ACC112 (cell line): ENCODE results near the gene CHST8.

Source experiments
- H2AFZ ChIP-seq: fragments of 200-600 bp; sonication (generic); one replicate; pipeline ENCODE4 v1.6.0; 2017; ENCODE audit warnings: antibody characterized with exemption, low read length; ENCODE audit not compliant: unreplicated experiment
- H3K27ac ChIP-seq: fragments of 200-600 bp; sonication (generic); 2 replicates; pipeline ENCODE4 v1.5.1; 2014; ENCODE audit warnings: low read depth, mild to moderate bottlenecking, antibody characterized with exemption, low read length, moderate library complexity
- H3K27me3 ChIP-seq: fragments of 200-600 bp; sonication (generic); 2 replicates; pipeline ENCODE4 v1.6.1; 2014; ENCODE audit warnings: mild to moderate bottlenecking, antibody characterized with exemption, low read length, moderate library complexity, mixed read lengths; ENCODE audit not compliant: insufficient read depth
- H3K36me3 ChIP-seq: fragments of 200-600 bp; sonication (generic); 2 replicates; pipeline ENCODE4 v1.6.1; 2016; ENCODE audit warnings: mild to moderate bottlenecking, antibody characterized with exemption, low read length, moderate library complexity, mixed read lengths; ENCODE audit not compliant: insufficient read depth
- H3K4me1 ChIP-seq: fragments of 200-600 bp; sonication (generic); one replicate; pipeline ENCODE4 v1.6.1; 2016; ENCODE audit warnings: low read length, mixed read lengths; ENCODE audit not compliant: insufficient read depth, unreplicated experiment, control insufficient read depth
- H3K4me3 ChIP-seq: fragments of 200-600 bp; sonication (generic); 2 replicates; pipeline ENCODE4 v1.5.1; 2014; ENCODE audit warnings: mild to moderate bottlenecking, low read depth, low read length
- H3K79me2 ChIP-seq: fragments of 200-600 bp; sonication (generic); one replicate; pipeline ENCODE4 v1.6.0; 2016; ENCODE audit warnings: low read length; ENCODE audit not compliant: control insufficient read depth, unreplicated experiment, insufficient read depth

Gene CHST8

DNA sequence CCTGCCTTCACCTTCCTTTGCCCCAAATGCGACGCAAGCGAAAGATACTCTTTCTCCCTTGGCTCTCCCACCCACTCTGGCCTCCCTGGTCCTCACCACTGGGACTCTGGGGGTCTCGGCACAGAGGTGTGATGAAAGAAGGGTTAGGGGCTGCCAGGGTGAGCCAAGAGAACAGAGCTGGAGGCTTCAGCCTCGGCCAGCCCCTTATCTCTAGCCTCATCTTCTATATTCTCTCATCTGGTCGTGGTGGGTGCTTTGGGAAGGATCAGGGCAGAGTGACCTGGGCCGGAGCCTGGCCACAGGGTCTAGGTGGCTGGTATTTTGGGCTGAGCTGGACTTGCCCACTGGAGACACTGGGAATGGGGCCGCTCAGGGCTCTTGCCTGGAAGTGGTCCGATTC lies 103.8 kb downstream of the CHST8 start:
- H3K4me1 ChIP-seq, result no peaks in the 10 kb centered on the region

GRCh38 chr19:33726756-33727155 lies 105.0 kb downstream of the CHST8 start:
- H3K4me1 ChIP-seq, result no peaks in the 10 kb centered on the region

More for the DNA sequence above, 103.8 kb downstream of the CHST8 start:
- H3K79me2 ChIP-seq, result no peaks in the 10 kb centered on the region
- no peaks in the 10 kb centered on the region for H3K36me3 ChIP-seq
- H2AFZ ChIP-seq, result no peak overlapping the region
- peaks cover 38% of the 10 kb centered on the region for H3K27me3 ChIP-seq
- H3K4me3 ChIP-seq, result no peak overlapping the region
- H3K27ac ChIP-seq, result no peak overlapping the region

DNA sequence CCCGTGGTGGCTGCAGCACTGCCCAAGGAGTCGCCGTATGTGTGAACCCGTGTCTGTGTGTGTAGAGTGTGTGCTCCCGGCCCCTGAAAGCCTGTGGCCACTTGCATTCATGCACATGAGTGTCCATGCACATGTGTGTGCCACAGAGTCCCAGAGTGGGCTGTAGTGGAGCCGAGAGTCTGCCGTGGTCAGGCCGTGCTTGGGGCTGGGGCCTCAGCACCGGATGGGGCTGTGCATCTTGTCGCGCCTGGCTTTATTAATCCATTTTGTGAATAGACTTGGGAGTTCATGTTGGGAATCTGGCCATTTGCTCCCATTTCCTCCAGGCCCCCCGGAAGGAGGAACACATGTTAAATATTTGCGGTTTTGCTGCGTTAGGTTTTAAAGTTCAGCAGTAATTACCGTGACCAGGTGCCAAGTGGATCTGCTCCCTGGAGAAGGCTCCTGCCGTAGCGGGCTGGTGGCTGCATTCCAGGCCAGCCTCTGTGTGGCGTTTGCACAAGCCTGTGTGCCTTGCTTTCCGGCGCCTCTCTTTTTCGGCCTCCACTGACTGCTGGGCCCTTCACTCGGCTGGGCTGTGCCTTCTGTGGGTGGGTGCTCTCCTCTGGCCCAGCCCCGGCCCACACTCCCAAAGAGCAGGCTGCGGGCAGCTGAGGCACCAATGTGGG lies 105.7 kb downstream of the CHST8 start:
- Histone ChIP-seq H3K4me1 (no peaks in the 10 kb centered on the region), H3K27ac (no peak overlapping the region), H3K79me2 (no peaks in the 10 kb centered on the region), H3K4me3 (no peak overlapping the region), H3K36me3 (no peaks in the 10 kb centered on the region), H3K27me3 (peaks cover 43% of the 10 kb centered on the region), H2AFZ (no peak overlapping the region)

More at GRCh38 chr19:33726756-33727155, 105.0 kb downstream of the CHST8 start:
- H3K27me3 ChIP-seq, result peaks cover 42% of the 10 kb centered on the region
- no peak overlapping the region for H2AFZ ChIP-seq
- H3K27ac ChIP-seq, result no peak overlapping the region
- H3K4me3 ChIP-seq, result no peak overlapping the region
- H3K36me3 ChIP-seq, result no peaks in the 10 kb centered on the region
- H3K79me2 ChIP-seq, result no peaks in the 10 kb centered on the region

DNA sequence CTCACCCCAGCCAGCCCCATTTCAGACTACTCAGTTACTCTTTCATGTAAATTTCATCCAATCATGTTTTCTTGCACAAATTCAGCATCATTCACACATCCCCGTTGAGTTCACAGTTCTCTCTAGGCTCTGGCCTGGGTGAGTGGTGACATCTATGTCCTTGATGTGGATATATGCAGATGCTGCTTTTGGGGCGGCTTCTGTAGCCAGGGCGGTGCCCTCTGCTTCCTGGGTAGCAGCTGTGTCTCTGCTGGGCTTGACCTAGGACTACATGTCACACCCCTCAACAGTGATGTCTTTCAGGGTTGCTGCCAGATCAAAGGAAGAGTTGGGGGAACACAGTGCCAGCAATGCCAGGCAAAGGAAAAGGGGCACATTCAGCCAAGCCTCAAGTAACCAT lies 106.4 kb downstream of the CHST8 start:
- Histone ChIP-seq H2AFZ (no peak overlapping the region), H3K27me3 (peaks cover 48% of the 10 kb centered on the region), H3K4me1 (no peaks in the 10 kb centered on the region), H3K27ac (no peak overlapping the region), H3K79me2 (no peaks in the 10 kb centered on the region), H3K36me3 (no peaks in the 10 kb centered on the region), H3K4me3 (no peak overlapping the region)

GRCh38 chr19:33730858-33731607 lies 109.3 kb downstream of the CHST8 start:
- Histone ChIP-seq H3K36me3 (no peaks in the 10 kb centered on the region), H3K4me3 (no peak overlapping the region), H2AFZ (no peak overlapping the region), H3K4me1 (no peaks in the 10 kb centered on the region), H3K27ac (no peak overlapping the region), H3K27me3 (peaks cover 48% of the 10 kb centered on the region), H3K79me2 (no peaks in the 10 kb centered on the region)

- H3K27me3 ChIP-seq, result peaks cover 57% of the 10 kb centered on the region
Observed at GRCh38 chr19:33731881-33732280, 110.1 kb downstream of the CHST8 start.

DNA sequence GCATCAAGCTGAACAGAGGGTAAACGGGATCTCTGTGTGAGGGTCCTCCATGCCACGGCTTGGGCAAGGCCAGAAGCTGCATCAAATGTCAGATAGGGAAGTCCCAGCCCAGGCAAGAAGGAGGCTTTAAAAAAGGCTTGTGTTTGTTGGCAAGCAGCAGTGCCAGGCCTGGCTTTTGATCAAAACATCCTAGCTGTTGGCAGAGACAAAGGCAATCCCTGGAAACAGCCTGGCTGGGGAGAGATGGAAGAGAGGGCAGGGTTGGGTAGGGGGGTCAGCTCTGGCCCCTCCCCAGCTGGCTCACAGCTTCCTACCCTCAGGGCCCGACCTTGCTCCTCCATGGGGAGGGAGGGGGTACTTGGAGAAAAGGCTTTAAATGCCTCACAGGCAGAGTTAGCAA lies 113.2 kb downstream of the CHST8 start:
- Histone ChIP-seq H3K4me3 (no peak overlapping the region), H3K4me1 (no peaks in the 10 kb centered on the region), H2AFZ (no peak overlapping the region), H3K27ac (no peak overlapping the region), H3K27me3 (peaks cover 53% of the 10 kb centered on the region), H3K79me2 (no peaks in the 10 kb centered on the region), H3K36me3 (no peaks in the 10 kb centered on the region)

More at GRCh38 chr19:33731881-33732280, 110.1 kb downstream of the CHST8 start:
- H3K27ac ChIP-seq, result no peak overlapping the region
- H3K4me1 ChIP-seq, result no peaks in the 10 kb centered on the region
- H2AFZ ChIP-seq, result no peak overlapping the region
- H3K36me3 ChIP-seq, result no peaks in the 10 kb centered on the region
- no peaks in the 10 kb centered on the region for H3K79me2 ChIP-seq
- no peak overlapping the region for H3K4me3 ChIP-seq

GRCh38 chr19:33736158-33736557 lies 114.4 kb downstream of the CHST8 start:
- Histone ChIP-seq H3K4me1 (no peaks in the 10 kb centered on the region), H3K27me3 (peaks cover 55% of the 10 kb centered on the region)

GRCh38 chr19:33736787-33737186 lies 115.0 kb downstream of the CHST8 start:
- H3K27ac ChIP-seq, result no peak overlapping the region
- H2AFZ ChIP-seq, result no peak overlapping the region
- no peak overlapping the region for H3K4me3 ChIP-seq
- no peaks in the 10 kb centered on the region for H3K79me2 ChIP-seq
- no peaks in the 10 kb centered on the region for H3K4me1 ChIP-seq
- H3K36me3 ChIP-seq, result no peaks in the 10 kb centered on the region
- H3K27me3 ChIP-seq, result peaks cover 51% of the 10 kb centered on the region

More at GRCh38 chr19:33736158-33736557, 114.4 kb downstream of the CHST8 start:
- H3K4me3 ChIP-seq, result no peak overlapping the region
- H2AFZ ChIP-seq, result no peak overlapping the region
- H3K36me3 ChIP-seq, result no peaks in the 10 kb centered on the region
- no peaks in the 10 kb centered on the region for H3K79me2 ChIP-seq
- H3K27ac ChIP-seq, result no peak overlapping the region

GRCh38 chr19:33737681-33738371 lies 116.1 kb downstream of the CHST8 start:
- H3K4me1 ChIP-seq, result no peaks in the 10 kb centered on the region
- H3K4me3 ChIP-seq, result no peak overlapping the region
- H3K36me3 ChIP-seq, result no peaks in the 10 kb centered on the region
- no peak overlapping the region for H3K27ac ChIP-seq
- no peaks in the 10 kb centered on the region for H3K79me2 ChIP-seq
- H3K27me3 ChIP-seq, result peaks cover 46% of the 10 kb centered on the region
- H2AFZ ChIP-seq, result no peak overlapping the region
